Measurements from ENCODE around the gene DPP4.
A peak's percentile ranks its signal among the peaks of the same experiment; 100 is the strongest.

The DPP4 gene

GRCh38 chr2:162037028-162037795, 36.8 kb downstream of the DPP4 start:
- Histone ChIP-seq H3K4me2 (ENCODE audit: insufficient read depth, low read length) (no peak overlapping the region), H3K27ac (ENCODE audit: low read length) (no peak overlapping the region), H3K4me1 (ENCODE audit: insufficient read depth, low read length) (no peaks in the 10 kb centered on the region), H4K20me1 (ENCODE audit: insufficient read depth, low read length) (no peaks in the 10 kb centered on the region), H3K9me3 (ENCODE audit: insufficient read depth, low read length, severe bottlenecking) (no peaks in the 10 kb centered on the region), H3K27me3 (ENCODE audit: insufficient read depth, low read length, poor library complexity) (no peaks in the 10 kb centered on the region), H3K79me2 (ENCODE audit: insufficient read depth, low read length) (peaks cover 7% of the 10 kb centered on the region; the same call in 1 of the 2 replicates), H2AFZ (ENCODE audit: low read depth, low read length) (no peak overlapping the region), H3K4me3 (ENCODE audit: low read depth in 1 of 2, low read length in 2 of 2) (no peak overlapping the region), H3K36me3 (ENCODE audit: insufficient read depth, low read length) (peaks cover 90% of the 10 kb centered on the region), H3K9ac (ENCODE audit: low read depth, low read length) (no peak overlapping the region)
- ATAC-seq (ENCODE audit: insufficient read depth, low read depth): no peak
- DNase-seq: no peak
- TF ChIP-seq CTCF (IDR thresholded peaks at IDR 0.05; ENCODE audit: borderline replicate concordance, extremely low read depth, low read length, poor library complexity, severe bottlenecking) (no peak), EZH2 (IDR thresholded peaks at IDR 0.05; ENCODE audit: borderline replicate concordance, low read depth, low read length, severe bottlenecking) (no peak)

- ATAC-seq (ENCODE audit: insufficient read depth, low read depth): no peak
- Histone ChIP-seq H3K4me1 (ENCODE audit: insufficient read depth, low read length) (no peaks in the 10 kb centered on the region), H3K4me2 (ENCODE audit: insufficient read depth, low read length) (no peak overlapping the region), H2AFZ (ENCODE audit: low read depth, low read length) (no peak overlapping the region), H3K27me3 (ENCODE audit: insufficient read depth, low read length, poor library complexity) (no peaks in the 10 kb centered on the region), H4K20me1 (ENCODE audit: insufficient read depth, low read length) (no peaks in the 10 kb centered on the region), H3K27ac (ENCODE audit: low read length) (0 out of 2 replicates have a peak overlapping the region, but pooled peaks have one; percentile 11), H3K4me3 (ENCODE audit: low read depth in 1 of 2, low read length in 2 of 2) (no peak overlapping the region), H3K9me3 (ENCODE audit: insufficient read depth, low read length, severe bottlenecking) (no peaks in the 10 kb centered on the region), H3K79me2 (ENCODE audit: insufficient read depth, low read length) (peaks cover 7% of the 10 kb centered on the region; the same call in 1 of the 2 replicates), H3K9ac (ENCODE audit: low read depth, low read length) (no peak overlapping the region), H3K36me3 (ENCODE audit: insufficient read depth, low read length) (peaks cover 90% of the 10 kb centered on the region)
- no peak for DNase-seq
- TF ChIP-seq EZH2 (IDR thresholded peaks at IDR 0.05; ENCODE audit: borderline replicate concordance, low read depth, low read length, severe bottlenecking): no peak
Measured at GRCh38 chr2:162035981-162036380, 38.0 kb downstream of the DPP4 start.

GRCh38 chr2:162030363-162031190, 43.4 kb downstream of the DPP4 start:
- Histone ChIP-seq H3K4me3 (ENCODE audit: low read depth in 1 of 2, low read length in 2 of 2) (no peak overlapping the region), H4K20me1 (ENCODE audit: insufficient read depth, low read length) (no peaks in the 10 kb centered on the region), H3K27me3 (ENCODE audit: insufficient read depth, low read length, poor library complexity) (no peaks in the 10 kb centered on the region), H3K36me3 (ENCODE audit: insufficient read depth, low read length) (peaks cover 99% of the 10 kb centered on the region), H3K4me2 (ENCODE audit: insufficient read depth, low read length) (no peak overlapping the region), H3K9ac (ENCODE audit: low read depth, low read length) (no peak overlapping the region; the same call in 1 of the 2 replicates), H3K27ac (ENCODE audit: low read length) (peak overlapping the region; percentile 60), H2AFZ (ENCODE audit: low read depth, low read length) (no peak overlapping the region), H3K79me2 (ENCODE audit: insufficient read depth, low read length) (no peaks in the 10 kb centered on the region), H3K4me1 (ENCODE audit: insufficient read depth, low read length) (peaks cover 15% of the 10 kb centered on the region), H3K9me3 (ENCODE audit: insufficient read depth, low read length, severe bottlenecking) (no peaks in the 10 kb centered on the region)
- TF ChIP-seq CTCF (IDR thresholded peaks at IDR 0.05; ENCODE audit: borderline replicate concordance, extremely low read depth, low read length, poor library complexity, severe bottlenecking): no peak
- no peak for TF ChIP-seq EZH2 (IDR thresholded peaks at IDR 0.05; ENCODE audit: borderline replicate concordance, low read depth, low read length, severe bottlenecking)
- DNase-seq: no peak
- ATAC-seq (ENCODE audit: insufficient read depth, low read depth): no peak

All from DND-41 (cell line).